Thyroid gland (tissue), 4 donors: Measurements from ENCODE around the gene PTPN14. TPM values are rescaled to one million over a fixed set of nuclear protein-coding genes. Genes with fewer than 3 reads are reported as not detected.

Experiments used
- DNase-seq, 2 donors: peaks; one replicate each; pipeline ENCODE4 v3.0.0-alpha.2; 2019
- H3K27ac ChIP-seq, 3 donors: fragments of 200-600 bp; sonication (generic); 1 replicate in 2 of 3; 2 replicates in 1 of 3; pipeline ENCODE4 v1.5.1; 2016 to 2019; ENCODE audit warnings: mild to moderate bottlenecking in 1 of 3, moderate library complexity in 1 of 3
- H3K27me3 ChIP-seq: fragments of 200-600 bp; sonication (generic); one replicate; pipeline ENCODE4 v1.5.1; 2019
- H3K36me3 ChIP-seq, 2 donors: fragments of 200-600 bp; sonication (generic); one replicate each; pipeline ENCODE4 v1.5.1; 2016 to 2019
- H3K4me1 ChIP-seq, 2 donors: fragments of 200-600 bp; sonication (generic); one replicate each; pipeline ENCODE4 v1.5.1; 2017 to 2019
- H3K4me3 ChIP-seq, 3 donors: fragments of 200-600 bp; sonication (generic); replicated peaks in 1 of 3; 1 replicate in 2 of 3; 2 replicates in 1 of 3; pipeline ENCODE4 v1.5.1; 2016; ENCODE audit warnings: mild to moderate bottlenecking in 1 of 3
- H3K9me3 ChIP-seq: fragments of 200-600 bp; sonication (generic); one replicate; pipeline ENCODE4 v1.5.1; 2017
- POLR2A ChIP-seq, 2 donors: fragments of 450-650 bp; IDR thresholded peaks; one replicate each; pipeline ENCODE4 v1.6.1; 2017; ENCODE audit warnings: antibody characterized with exemption in 2 of 2, mild to moderate bottlenecking in 2 of 2, moderate library complexity in 1 of 2
- WGBS, 2 donors: methylation state at CpG; one replicate each; pipeline ENCODE4 v1.1.5; 2017; 5-methylcytosine and 5-hydroxymethylcytosine counted together
- intact Hi-C: fragments of 100-400 bp; cut with DNase I; formaldehyde crosslinking; loops from one replicate; pipeline ENCODE4 v1.15.1; 2023
- total RNA-seq, 4 donors: library from RNA; depleted of rRNA; stranded (reverse); fragments of >200 nt; gene quantifications; one replicate each; pipeline ENCODE4 v1.2.3, GENCODE V29; 2016
- TF ChIP-seq, protein P1 (sequence below), 6 experiments: fragments of 200-600 bp in 3 of 6; fragments of 450-650 bp in 3 of 6; sonication (generic) in 3 of 6; IDR thresholded peaks; one replicate each; pipeline ENCODE4 v1.5.1; 2016 to 2019; ENCODE audit warnings: antibody characterized with exemption in 6 of 6, mild to moderate bottlenecking in 2 of 6, inconsistent platforms in 1 of 6, moderate library complexity in 1 of 6

The PTPN14 gene
- total RNA-seq, 4 donors from 2014 or later, result 28.1 to 33.4 (median 31.8) TPM

GRCh38 chr1:214449371-214449770 is 102.0 kb downstream of the PTPN14 start:
- WGBS, 2 donors, result 95 to 96% methylated on average over 3 of the region's 3 CpGs
- TF ChIP-seq, protein P1, sequence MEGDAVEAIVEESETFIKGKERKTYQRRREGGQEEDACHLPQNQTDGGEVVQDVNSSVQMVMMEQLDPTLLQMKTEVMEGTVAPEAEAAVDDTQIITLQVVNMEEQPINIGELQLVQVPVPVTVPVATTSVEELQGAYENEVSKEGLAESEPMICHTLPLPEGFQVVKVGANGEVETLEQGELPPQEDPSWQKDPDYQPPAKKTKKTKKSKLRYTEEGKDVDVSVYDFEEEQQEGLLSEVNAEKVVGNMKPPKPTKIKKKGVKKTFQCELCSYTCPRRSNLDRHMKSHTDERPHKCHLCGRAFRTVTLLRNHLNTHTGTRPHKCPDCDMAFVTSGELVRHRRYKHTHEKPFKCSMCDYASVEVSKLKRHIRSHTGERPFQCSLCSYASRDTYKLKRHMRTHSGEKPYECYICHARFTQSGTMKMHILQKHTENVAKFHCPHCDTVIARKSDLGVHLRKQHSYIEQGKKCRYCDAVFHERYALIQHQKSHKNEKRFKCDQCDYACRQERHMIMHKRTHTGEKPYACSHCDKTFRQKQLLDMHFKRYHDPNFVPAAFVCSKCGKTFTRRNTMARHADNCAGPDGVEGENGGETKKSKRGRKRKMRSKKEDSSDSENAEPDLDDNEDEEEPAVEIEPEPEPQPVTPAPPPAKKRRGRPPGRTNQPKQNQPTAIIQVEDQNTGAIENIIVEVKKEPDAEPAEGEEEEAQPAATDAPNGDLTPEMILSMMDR (IDR thresholded peaks at IDR 0.05), result no peak
- no peak for TF ChIP-seq POLR2A (IDR thresholded peaks at IDR 0.05)
- H3K27me3 ChIP-seq, result no peaks in the 10 kb centered on the region
- no peak for DNase-seq
- intact Hi-C loops, result no loop called here
- H3K27ac ChIP-seq, result no peak overlapping the region
- H3K9me3 ChIP-seq, result no peaks in the 10 kb centered on the region
- no peaks in the 10 kb centered on the region for H3K36me3 ChIP-seq
- no peak overlapping the region for H3K4me3 ChIP-seq
- peaks cover 4 to 10% of the 10 kb centered on the region in 2 donors for H3K4me1 ChIP-seq

DNA sequence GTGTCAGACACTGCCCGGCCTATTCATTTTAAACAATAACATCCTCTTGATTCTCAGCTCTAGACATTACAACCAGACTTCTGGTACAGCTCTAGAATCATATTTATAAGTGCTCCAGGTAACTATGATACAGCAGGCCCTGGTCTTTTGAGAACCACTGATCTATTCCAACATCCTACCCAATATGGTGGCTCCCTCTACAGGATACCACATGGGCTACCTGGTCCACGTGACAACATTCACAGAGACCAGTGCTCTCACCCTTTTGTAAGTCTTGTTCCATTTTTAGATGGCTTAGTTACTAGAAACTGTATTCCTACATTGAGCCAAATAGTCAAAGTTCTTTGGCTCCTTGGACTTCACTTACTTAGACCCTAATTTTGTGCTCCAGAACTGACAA is 102.9 kb downstream of the PTPN14 start:
- 93 to 97% methylated on average over 2 of the region's 2 CpGs for WGBS, 2 donors
- intact Hi-C loops, result no loop called here
- TF ChIP-seq POLR2A (IDR thresholded peaks at IDR 0.05), result no peak
- TF ChIP-seq, protein P1 (IDR thresholded peaks at IDR 0.05), result no peak
- H3K4me3 ChIP-seq, result no peak overlapping the region
- no peaks in the 10 kb centered on the region for H3K36me3 ChIP-seq
- H3K4me1 ChIP-seq, result peaks cover 4 to 10% of the 10 kb centered on the region in 2 donors
- H3K27me3 ChIP-seq, result no peaks in the 10 kb centered on the region
- DNase-seq, result no peak
- no peak overlapping the region for H3K27ac ChIP-seq
- no peaks in the 10 kb centered on the region for H3K9me3 ChIP-seq

- no peaks in the 10 kb centered on the region for H3K27me3 ChIP-seq
- no peak overlapping the region for H3K4me3 ChIP-seq
- WGBS, 2 donors, result 93 to 98% methylated on average over 2 of the region's 2 CpGs
- TF ChIP-seq, protein P1 (IDR thresholded peaks at IDR 0.05), result no peak
- no peak for TF ChIP-seq POLR2A (IDR thresholded peaks at IDR 0.05)
- H3K9me3 ChIP-seq, result no peaks in the 10 kb centered on the region
- intact Hi-C loops, result no loop called here
- no peaks in the 10 kb centered on the region for H3K36me3 ChIP-seq
- H3K4me1 ChIP-seq, result peaks cover 0 to 10% of the 10 kb centered on the region in 2 donors
- no peak overlapping the region for H3K27ac ChIP-seq
- no peak for DNase-seq
These were observed 103.9 kb downstream of the PTPN14 start for GRCh38 chr1:214447557-214447871.

DNA sequence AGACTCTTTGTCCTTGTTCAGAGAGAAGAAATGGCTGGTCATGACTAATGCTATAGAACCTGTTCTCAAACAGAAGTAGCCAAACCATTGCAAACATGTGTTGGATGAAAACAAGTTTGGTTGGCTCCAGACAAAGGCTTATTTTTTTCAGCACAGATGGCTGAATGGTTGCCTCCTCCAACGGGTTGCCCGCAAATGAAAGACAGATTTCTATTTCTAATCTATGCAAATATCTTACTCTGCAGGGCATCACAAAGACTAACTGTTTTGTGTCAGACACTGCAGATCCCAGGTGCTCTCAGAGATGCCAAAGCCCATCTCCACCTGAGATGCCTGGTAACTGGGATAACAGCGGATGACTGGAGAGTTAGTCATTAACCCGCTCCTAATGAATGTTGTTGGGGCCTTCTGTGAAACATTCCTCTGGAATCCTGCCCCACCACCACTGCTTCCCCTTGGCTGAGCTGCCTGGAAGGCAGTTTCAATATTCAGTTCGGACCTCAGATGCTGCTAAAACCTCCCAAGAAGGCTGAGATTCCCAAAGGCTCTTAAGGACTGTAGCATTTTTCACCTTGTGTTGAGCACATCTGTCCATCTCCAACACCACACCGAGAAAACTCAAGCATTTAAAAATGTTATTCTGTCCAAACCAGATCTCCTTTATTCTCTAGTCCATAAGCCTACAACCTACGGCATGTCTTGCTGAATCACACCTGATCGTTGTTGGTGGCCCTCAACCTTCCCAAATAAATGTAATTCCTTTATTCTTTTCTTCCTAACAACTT is 104.4 kb downstream of the PTPN14 start:
- Histone ChIP-seq H3K36me3 (no peaks in the 10 kb centered on the region), H3K4me3 (no peak overlapping the region), H3K4me1 (peaks cover 0 to 10% of the 10 kb centered on the region in 2 donors), H3K27ac (no peak overlapping the region), H3K9me3 (no peaks in the 10 kb centered on the region), H3K27me3 (no peaks in the 10 kb centered on the region)
- intact Hi-C loops, result no loop called here
- WGBS, 2 donors, result 81 to 88% methylated on average over 8 of the region's 8 CpGs
- TF ChIP-seq POLR2A (IDR thresholded peaks at IDR 0.05), result no peak
- TF ChIP-seq, protein P1 (IDR thresholded peaks at IDR 0.05), result no peak
- DNase-seq, result no peak

GRCh38 chr1:214445831-214446614 is 105.4 kb downstream of the PTPN14 start:
- Histone ChIP-seq H3K27me3 (no peaks in the 10 kb centered on the region), H3K9me3 (no peaks in the 10 kb centered on the region), H3K4me1 (peaks cover 0 to 10% of the 10 kb centered on the region in 2 donors), H3K4me3 (no peak overlapping the region), H3K36me3 (no peaks in the 10 kb centered on the region), H3K27ac (no peak overlapping the region)
- intact Hi-C loops, result no loop called here
- WGBS, 2 donors, result 44 to 57% methylated on average over 2 of the region's 2 CpGs
- TF ChIP-seq, protein P1 (IDR thresholded peaks at IDR 0.05), result no peak
- no peak for TF ChIP-seq POLR2A (IDR thresholded peaks at IDR 0.05)
- DNase-seq, result no peak
